Neural crest cell (in vitro differentiated cells): ENCODE data around the gene CUBN. TPM values are rescaled to one million over a fixed set of nuclear protein-coding genes. Genes with fewer than 3 reads are reported as not detected.
A peak's percentile ranks its signal among the peaks of the same experiment; 100 is the strongest.

Experiments used
- DNase-seq: peaks from one replicate; pipeline ENCODE4 v3.0.0; 2021; ENCODE audit warnings: low read depth, mixed read lengths, low spot score
- H3K27ac Mint-ChIP-seq: one replicate; pipeline ENCODE4 v1.8.0; 2021; ENCODE audit warnings: mild to moderate bottlenecking, mixed read lengths; ENCODE audit not compliant: unreplicated experiment
- H3K27me3 Mint-ChIP-seq: 2 replicates; pipeline ENCODE4 v1.8.0; 2021; ENCODE audit warnings: low read depth, mild to moderate bottlenecking, mixed read lengths
- H3K36me3 Mint-ChIP-seq: 2 replicates; pipeline ENCODE4 v1.8.0; 2021; ENCODE audit warnings: low read depth, mild to moderate bottlenecking, mixed read lengths
- H3K4me1 Mint-ChIP-seq: 2 replicates; pipeline ENCODE4 v1.8.0; 2021; ENCODE audit warnings: mixed read lengths
- H3K4me3 Mint-ChIP-seq: one replicate; pipeline ENCODE4 v1.8.0; 2021; ENCODE audit warnings: mild to moderate bottlenecking, mixed read lengths
- H3K9me3 Mint-ChIP-seq: 2 replicates; pipeline ENCODE4 v1.8.0; 2021; ENCODE audit warnings: mixed read lengths
- total RNA-seq: library from RNA; stranded (reverse); gene quantifications from 2 replicates; pipeline ENCODE4 v1.2.1, GENCODE V29; 2021
- TF ChIP-seq, protein P1 (sequence below): fragments of 200-600 bp; sonication (generic); conservative IDR thresholded peaks from 2 replicates; pipeline ENCODE4 v1.5.0; 2021; ENCODE audit warnings: antibody characterized with exemption, mild to moderate bottlenecking

Gene CUBN
- total RNA-seq, 1 donor from 2014 or later = 2.2 TPM

DNA sequence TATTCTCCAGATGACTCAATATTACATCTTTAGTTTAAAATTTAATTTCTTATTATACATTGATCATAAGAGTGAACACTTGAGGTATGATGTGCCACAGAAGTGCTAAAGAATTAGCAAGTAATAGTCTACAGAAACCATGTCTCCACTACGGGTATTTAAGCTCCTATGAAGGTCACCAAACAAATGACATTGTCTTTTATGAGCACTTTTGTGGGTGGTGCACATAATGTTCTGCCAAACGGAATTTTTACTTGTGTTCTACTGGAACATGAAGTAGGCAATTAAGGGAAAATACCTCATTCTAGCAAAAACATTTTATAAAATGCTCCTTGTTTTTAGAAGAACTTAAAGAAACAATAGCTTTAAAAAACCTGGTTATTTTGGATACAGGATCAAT is 27.4 kb upstream of the CUBN start:
- H3K9me3 Mint-ChIP-seq = no peaks in the 10 kb centered on the region
- no peak for DNase-seq
- H3K27ac Mint-ChIP-seq = no peak overlapping the region
- H3K4me3 Mint-ChIP-seq = no peak overlapping the region
- no peaks in the 10 kb centered on the region for H3K4me1 Mint-ChIP-seq
- H3K27me3 Mint-ChIP-seq = no peaks in the 10 kb centered on the region
- TF ChIP-seq, protein P1, sequence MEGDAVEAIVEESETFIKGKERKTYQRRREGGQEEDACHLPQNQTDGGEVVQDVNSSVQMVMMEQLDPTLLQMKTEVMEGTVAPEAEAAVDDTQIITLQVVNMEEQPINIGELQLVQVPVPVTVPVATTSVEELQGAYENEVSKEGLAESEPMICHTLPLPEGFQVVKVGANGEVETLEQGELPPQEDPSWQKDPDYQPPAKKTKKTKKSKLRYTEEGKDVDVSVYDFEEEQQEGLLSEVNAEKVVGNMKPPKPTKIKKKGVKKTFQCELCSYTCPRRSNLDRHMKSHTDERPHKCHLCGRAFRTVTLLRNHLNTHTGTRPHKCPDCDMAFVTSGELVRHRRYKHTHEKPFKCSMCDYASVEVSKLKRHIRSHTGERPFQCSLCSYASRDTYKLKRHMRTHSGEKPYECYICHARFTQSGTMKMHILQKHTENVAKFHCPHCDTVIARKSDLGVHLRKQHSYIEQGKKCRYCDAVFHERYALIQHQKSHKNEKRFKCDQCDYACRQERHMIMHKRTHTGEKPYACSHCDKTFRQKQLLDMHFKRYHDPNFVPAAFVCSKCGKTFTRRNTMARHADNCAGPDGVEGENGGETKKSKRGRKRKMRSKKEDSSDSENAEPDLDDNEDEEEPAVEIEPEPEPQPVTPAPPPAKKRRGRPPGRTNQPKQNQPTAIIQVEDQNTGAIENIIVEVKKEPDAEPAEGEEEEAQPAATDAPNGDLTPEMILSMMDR = no peak
- H3K36me3 Mint-ChIP-seq = peaks cover 2% of the 10 kb centered on the region

DNA sequence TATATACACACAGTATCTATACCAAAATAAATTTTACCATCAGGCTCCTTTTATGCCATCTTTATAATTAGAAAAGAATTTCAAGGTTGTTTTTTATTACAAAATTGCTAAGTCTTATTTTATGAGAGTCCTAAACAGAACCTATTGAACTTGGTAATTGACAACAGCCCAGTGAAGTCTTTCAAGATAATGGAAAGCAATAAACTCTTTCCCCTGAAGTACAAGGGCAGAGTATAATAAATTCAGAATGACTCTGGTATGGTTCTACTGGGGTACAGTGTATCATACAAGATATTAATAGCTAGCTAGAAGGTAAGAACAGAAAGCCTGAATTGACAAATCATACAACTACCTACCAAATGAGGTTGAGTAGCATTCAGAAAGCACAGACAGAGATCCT is 26.2 kb upstream of the CUBN start:
- no peak overlapping the region for H3K27ac Mint-ChIP-seq
- H3K27me3 Mint-ChIP-seq = no peaks in the 10 kb centered on the region
- no peak overlapping the region for H3K4me3 Mint-ChIP-seq
- H3K4me1 Mint-ChIP-seq = peaks cover 4% of the 10 kb centered on the region
- no peaks in the 10 kb centered on the region for H3K36me3 Mint-ChIP-seq
- no peaks in the 10 kb centered on the region for H3K9me3 Mint-ChIP-seq
- no peak for DNase-seq
- TF ChIP-seq, protein P1 = no peak

DNA sequence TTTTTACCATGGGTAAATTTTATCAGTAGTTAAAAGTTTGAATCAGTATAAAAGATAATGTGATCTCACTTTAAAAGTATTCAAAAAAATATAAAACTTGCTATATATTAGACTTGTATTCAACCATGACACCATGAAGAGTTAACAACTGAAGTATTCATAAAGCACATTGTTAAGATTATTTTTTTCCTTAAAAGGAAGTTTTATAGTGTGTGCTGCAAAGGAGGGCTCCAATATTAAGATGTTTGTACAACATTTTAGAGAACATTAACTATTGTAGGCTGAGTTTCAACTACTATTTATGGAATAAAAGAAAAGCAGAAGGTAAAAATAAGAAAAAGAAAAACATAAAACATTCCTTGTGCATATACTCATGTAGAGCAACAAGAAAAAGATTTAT is 24.5 kb upstream of the CUBN start:
- H3K9me3 Mint-ChIP-seq = no peaks in the 10 kb centered on the region
- H3K27me3 Mint-ChIP-seq = no peaks in the 10 kb centered on the region
- TF ChIP-seq, protein P1 = no peak
- H3K4me1 Mint-ChIP-seq = peaks cover 8% of the 10 kb centered on the region
- DNase-seq = no peak
- H3K4me3 Mint-ChIP-seq = no peak overlapping the region
- no peaks in the 10 kb centered on the region for H3K36me3 Mint-ChIP-seq
- no peak overlapping the region for H3K27ac Mint-ChIP-seq

DNA sequence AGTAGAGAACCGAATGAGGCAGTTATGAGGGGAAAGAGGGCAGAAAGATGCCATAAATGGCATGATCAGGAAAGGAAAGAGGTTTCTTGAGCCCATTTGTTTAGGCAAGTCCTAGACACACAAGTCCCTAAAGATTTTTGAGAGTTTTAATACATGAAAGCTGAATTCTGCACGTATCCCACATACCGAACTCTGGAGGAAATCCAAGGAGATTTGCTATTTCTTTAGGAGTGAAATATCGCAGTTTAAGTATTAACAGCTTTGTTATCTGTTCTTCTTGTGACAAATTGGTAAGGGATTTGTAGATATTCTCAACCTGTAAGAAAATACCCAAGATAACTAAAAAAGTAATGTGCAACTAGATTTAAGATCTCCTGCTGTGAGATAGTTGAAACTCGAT is 23.7 kb upstream of the CUBN start:
- H3K9me3 Mint-ChIP-seq = no peaks in the 10 kb centered on the region
- peaks cover 10% of the 10 kb centered on the region for H3K4me1 Mint-ChIP-seq
- no peaks in the 10 kb centered on the region for H3K27me3 Mint-ChIP-seq
- TF ChIP-seq, protein P1 = no peak
- H3K36me3 Mint-ChIP-seq = no peaks in the 10 kb centered on the region
- H3K27ac Mint-ChIP-seq = no peak overlapping the region
- no peak overlapping the region for H3K4me3 Mint-ChIP-seq
- DNase-seq = no peak

DNA sequence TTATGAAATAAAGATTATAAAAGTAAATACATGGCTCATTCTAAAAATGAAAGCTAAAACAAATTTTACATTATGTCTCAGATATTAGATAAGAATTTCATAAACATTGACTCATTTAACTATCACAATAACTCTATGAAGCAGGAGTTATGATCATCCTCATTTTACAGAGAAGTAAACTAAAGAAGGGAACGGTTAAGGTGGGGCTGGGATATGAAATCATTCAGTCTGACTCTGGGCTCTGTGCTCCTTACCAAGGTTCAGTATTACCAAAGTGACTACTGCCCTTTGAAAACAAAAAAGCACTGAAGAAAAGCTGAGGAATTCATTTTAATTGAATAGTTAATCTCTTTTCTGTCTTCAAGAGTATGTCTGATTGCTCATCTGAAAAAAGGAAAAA is 22.1 kb upstream of the CUBN start:
- H3K4me3 Mint-ChIP-seq = no peak overlapping the region
- peaks cover 4% of the 10 kb centered on the region for H3K36me3 Mint-ChIP-seq
- no peaks in the 10 kb centered on the region for H3K9me3 Mint-ChIP-seq
- TF ChIP-seq, protein P1 = no peak
- no peaks in the 10 kb centered on the region for H3K27me3 Mint-ChIP-seq
- peaks cover 21% of the 10 kb centered on the region for H3K4me1 Mint-ChIP-seq
- no peak for DNase-seq
- peak overlapping the region; percentile 64 for H3K27ac Mint-ChIP-seq
